Activated CD8-positive, alpha-beta memory T cell treated with anti-CD3 and anti-CD28 coated beads for 36 hours (primary cell): Measurements from ENCODE around the gene BNC2. TPM values are rescaled to one million over a fixed set of nuclear protein-coding genes. Genes with fewer than 3 reads are reported as not detected.

Experiments used
- CTCF ChIA-PET: fragments of 350-600 bp; sonication (Branson Sonifier 250); formaldehyde crosslinking; loops from one replicate; lab custom pipeline; 2021; ENCODE audit warnings: antibody characterized with exemption; lab: Charles Lee
- POLR2A ChIA-PET: fragments of 350-600 bp; sonication (Branson Sonifier 250); formaldehyde crosslinking; loops from one replicate; lab custom pipeline; 2021; ENCODE audit warnings: antibody characterized with exemption; lab: Charles Lee
- total RNA-seq, 2 experiments: library from RNA; stranded (reverse); gene quantifications; one replicate each; pipeline ENCODE4 v1.2.3, GENCODE V29; 2021

BNC2 gene
- total RNA-seq, 2 experiments from 2014 or later: not detected

GRCh38 chr9:16871336-16872151 is 1.1 kb upstream of the BNC2 start:
- ChIA-PET POLR2A (no interaction called here), CTCF (no interaction called here)

GRCh38 chr9:16869882-16870595 is 431 bp downstream of the BNC2 start:
- ChIA-PET POLR2A (no interaction called here), CTCF (no interaction called here)

DNA sequence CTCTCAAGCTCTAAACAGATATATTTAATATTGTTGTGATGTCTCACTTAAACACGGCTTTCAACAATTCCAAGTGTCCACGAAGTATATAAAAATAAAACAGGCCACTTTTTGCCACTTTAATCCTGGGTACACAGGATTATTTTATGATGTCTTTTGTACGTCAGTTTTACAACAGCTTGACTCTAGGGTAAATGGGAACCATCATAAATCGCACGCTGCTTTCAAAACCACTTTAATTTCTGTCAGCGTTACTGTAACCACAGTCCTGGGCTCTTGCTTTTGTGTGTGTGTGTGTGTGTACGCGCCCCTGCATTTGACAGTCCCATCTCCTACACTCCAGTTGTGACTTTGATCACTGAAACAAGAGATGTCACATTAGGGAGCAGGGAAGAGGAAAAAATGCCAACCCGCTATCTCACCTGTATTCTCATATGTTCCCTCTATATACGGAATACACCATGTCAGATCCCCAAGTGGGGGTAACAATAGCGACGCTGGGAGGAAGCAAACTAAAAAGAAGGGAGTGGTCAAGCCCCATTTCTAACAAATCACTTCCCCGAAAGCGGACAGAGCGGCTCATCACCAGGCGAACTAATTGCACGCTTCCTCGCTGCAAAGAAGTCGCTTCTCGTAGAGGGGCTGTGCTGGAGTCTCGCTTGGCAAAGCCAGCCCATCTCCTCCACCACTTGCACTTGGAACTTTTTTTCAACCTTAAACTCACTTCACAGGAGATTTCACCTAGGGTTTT is 1.2 kb downstream of the BNC2 start:
- CTCF ChIA-PET: no interaction called here
- POLR2A ChIA-PET: no interaction called here

GRCh38 chr9:16868701-16869100 is 1.8 kb downstream of the BNC2 start:
- ChIA-PET CTCF (no interaction called here), POLR2A (no interaction called here)

- POLR2A ChIA-PET: no interaction called here
- CTCF ChIA-PET: no interaction called here
Measured at GRCh38 chr9:16867576-16868311, 2.7 kb downstream of the BNC2 start.

- POLR2A ChIA-PET: no interaction called here
- CTCF ChIA-PET: interaction anchor here (0.7 kb wide), 1 partner anchor 101 kb away, joined by 4 read pairs; no protein-coding TSS in a partner anchor
Measured at GRCh38 chr9:16866587-16866986, 3.9 kb downstream of the BNC2 start.

- CTCF ChIA-PET: no interaction called here
- POLR2A ChIA-PET: no interaction called here
Measured at GRCh38 chr9:16864649-16865434, 5.6 kb downstream of the BNC2 start.

- POLR2A ChIA-PET: no interaction called here
- CTCF ChIA-PET: no interaction called here
Measured at GRCh38 chr9:16848179-16848578, 22.3 kb downstream of the BNC2 start.

GRCh38 chr9:16846986-16847385 is 23.5 kb downstream of the BNC2 start:
- POLR2A ChIA-PET: no interaction called here
- CTCF ChIA-PET: no interaction called here

GRCh38 chr9:16846367-16846766 is 24.1 kb downstream of the BNC2 start:
- ChIA-PET POLR2A (no interaction called here), CTCF (no interaction called here)

DNA sequence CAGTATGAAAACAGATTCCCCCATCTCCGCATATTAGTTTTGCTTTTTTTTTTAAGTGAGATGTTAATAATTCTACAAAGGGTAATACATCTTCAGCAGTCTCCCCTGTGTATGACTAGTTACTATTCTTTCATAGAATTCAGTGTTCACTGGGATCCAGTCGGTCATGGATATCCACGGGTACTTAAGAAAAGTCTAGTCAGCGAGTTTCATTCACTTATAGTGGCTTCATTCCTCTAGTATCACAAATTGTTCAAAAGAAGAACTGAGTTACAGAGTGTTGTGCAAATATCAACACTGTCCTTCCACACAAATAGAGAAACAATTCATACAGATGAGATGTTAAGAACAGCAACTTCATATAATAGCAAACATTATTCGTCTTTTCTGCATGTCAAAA is 35.7 kb downstream of the BNC2 start:
- ChIA-PET POLR2A (no interaction called here), CTCF (no interaction called here)

GRCh38 chr9:16833296-16833835 is 37.1 kb downstream of the BNC2 start:
- ChIA-PET POLR2A (no interaction called here), CTCF (no interaction called here)

- ChIA-PET POLR2A (no interaction called here), CTCF (no interaction called here)
Measured at GRCh38 chr9:16832101-16832500, 38.4 kb downstream of the BNC2 start.

GRCh38 chr9:16830806-16831205 is 39.7 kb downstream of the BNC2 start:
- ChIA-PET POLR2A (no interaction called here), CTCF (no interaction called here)

DNA sequence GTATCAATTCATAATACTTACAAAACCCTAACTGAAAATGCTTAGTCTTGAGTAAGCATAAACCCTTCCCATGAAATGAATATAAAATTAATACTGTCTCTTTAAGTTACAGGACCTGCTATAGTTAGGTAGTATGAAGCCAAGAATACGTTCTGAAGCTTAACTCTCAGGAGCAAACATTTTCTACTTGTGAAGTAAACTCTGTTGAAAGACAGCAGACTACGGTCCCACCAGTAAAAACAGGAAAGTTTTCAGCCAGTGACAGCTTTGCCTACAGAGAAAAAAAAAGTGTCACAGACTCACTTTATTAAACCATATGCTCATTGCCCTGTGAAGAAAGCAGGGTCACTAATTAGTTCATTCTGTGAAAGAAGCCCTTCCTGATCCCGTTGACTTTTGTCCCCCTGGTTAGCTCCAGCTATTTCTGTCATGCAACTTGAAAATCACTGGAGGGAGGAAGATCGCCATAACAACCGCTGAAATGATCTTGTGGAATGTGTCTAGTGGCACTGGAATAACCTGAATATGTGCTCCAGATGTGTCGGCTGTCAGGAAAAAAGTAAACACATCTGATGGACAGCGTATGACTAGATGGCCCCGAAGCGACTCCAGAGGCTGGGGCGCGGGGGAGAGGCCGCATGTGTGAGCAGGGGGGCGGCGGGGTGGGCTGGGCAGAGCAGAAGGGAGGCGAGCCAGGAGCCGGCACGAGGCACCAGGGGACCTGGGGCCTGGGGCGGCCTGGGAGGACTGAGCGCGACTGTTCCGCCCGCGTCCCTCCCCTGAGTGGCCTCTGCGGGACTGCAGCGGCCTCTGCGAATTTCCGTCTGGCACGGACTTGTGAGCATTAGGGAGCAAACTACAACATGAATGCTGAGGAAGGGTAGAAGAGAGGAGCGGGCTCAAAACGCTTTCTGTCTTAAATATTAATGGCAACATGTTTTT is 41.9 kb downstream of the BNC2 start:
- POLR2A ChIA-PET: no interaction called here
- CTCF ChIA-PET: no interaction called here

- POLR2A ChIA-PET: no interaction called here
- CTCF ChIA-PET: no interaction called here
Measured at GRCh38 chr9:16825971-16826625, 44.4 kb downstream of the BNC2 start.

- ChIA-PET POLR2A (no interaction called here), CTCF (interaction anchor here (0.7 kb wide), 1 partner anchor 409 kb away, joined by 3 read pairs; no protein-coding TSS in a partner anchor)
Measured at GRCh38 chr9:16825331-16825725, 45.1 kb downstream of the BNC2 start.
